GM12892 (cell line): ENCODE data around the gene TCIRG1.

Experiments used
- POLR2A ChIP-seq: IDR thresholded peaks from 2 replicates; pipeline ENCODE4 v1.6.1; 2011; ENCODE audit warnings: low read depth, low read length, control low read depth
- POLR2AphosphoS5 ChIP-seq: IDR thresholded peaks from 2 replicates; pipeline ENCODE4 v1.6.1; 2011; ENCODE audit warnings: low read depth, low read length, control low read depth

- TF ChIP-seq POLR2AphosphoS5 (no peak), POLR2A (no peak)
These were observed 37.7 kb downstream of the TCIRG1 start for GRCh38 chr11:68076371-68077042.
